ENCODE measurements around the gene PIAS1.
"Not testable (repeated sequence)": the region's sequence is repeated elsewhere in the genome, so short reads cannot be mapped to it uniquely, and the experiment has no call there.

Gene PIAS1

GRCh38 chr15:68186671-68187397, 132.7 kb downstream of the PIAS1 start:
- DNase-seq, result no peak

- peak; percentile 64 for DNase-seq
Measured at GRCh38 chr15:68187559-68187958, 133.4 kb downstream of the PIAS1 start.

GRCh38 chr15:68188647-68189046, 134.5 kb downstream of the PIAS1 start:
- no peak for DNase-seq

GRCh38 chr15:68190048-68190447, 135.9 kb downstream of the PIAS1 start:
- no peak for DNase-seq

GRCh38 chr15:68191555-68191954, 137.4 kb downstream of the PIAS1 start:
- no peak for DNase-seq

GRCh38 chr15:68192117-68192516, 138.0 kb downstream of the PIAS1 start:
- no peak for DNase-seq

- DNase-seq, result no peak
Measured at GRCh38 chr15:68192804-68193486, 138.8 kb downstream of the PIAS1 start.

GRCh38 chr15:68195336-68196112, 141.4 kb downstream of the PIAS1 start:
- no peak for DNase-seq

- DNase-seq, result no peak
Measured at GRCh38 chr15:68196445-68197169, 142.5 kb downstream of the PIAS1 start.

- no peak for DNase-seq
Measured at GRCh38 chr15:68197170-68197492, 143.0 kb downstream of the PIAS1 start.

GRCh38 chr15:68197661-68198437, 143.7 kb downstream of the PIAS1 start:
- DNase-seq, result no peak

GRCh38 chr15:68199340-68199739, 145.2 kb downstream of the PIAS1 start:
- DNase-seq, result no peak

- DNase-seq, result no peak
Measured at GRCh38 chr15:68200016-68200861, 146.1 kb downstream of the PIAS1 start.

GRCh38 chr15:68201153-68201878, 147.2 kb downstream of the PIAS1 start:
- no peak for DNase-seq

- no peak for DNase-seq
Measured at GRCh38 chr15:68201879-68202261, 147.8 kb downstream of the PIAS1 start.

- not testable (repeated sequence) for DNase-seq
Measured at GRCh38 chr15:68202994-68203393, 148.9 kb downstream of the PIAS1 start.

- DNase-seq, result no peak
Measured at GRCh38 chr15:68203486-68203885, 149.4 kb downstream of the PIAS1 start.

- DNase-seq, result no peak
Measured at GRCh38 chr15:68203956-68204355, 149.8 kb downstream of the PIAS1 start.

- DNase-seq, result no peak
Measured at GRCh38 chr15:68204361-68204760, 150.2 kb downstream of the PIAS1 start.

GRCh38 chr15:68204776-68205557, 150.9 kb downstream of the PIAS1 start, which contains the start of gene CALML4:
CALML4 (minus strand) TSS chr15:68205332; CDS start chr15:68205247, 85 bp downstream.
- DNase-seq, result no peak

Data from NCI-H1694 (cell line).